OCI-LY1 (cell line): ENCODE data around the gene SLU7.

Experiments
- H2AFZ ChIP-seq: fragments of 200-600 bp; sonication (generic), shearing (Covaris generic); 2 replicates; pipeline ENCODE4 v1.6.0; 2014; ENCODE audit warnings: antibody characterized with exemption, mild to moderate bottlenecking, low read length
- H3F3A ChIP-seq: fragments of 200-600 bp; sonication (generic), shearing (Covaris generic); 2 replicates; pipeline ENCODE4 v1.6.0; 2014; ENCODE audit warnings: mild to moderate bottlenecking, antibody characterized with exemption, low read length, moderate library complexity; ENCODE audit not compliant: insufficient read depth
- H3K27ac ChIP-seq: fragments of 200-600 bp; sonication (generic); 2 replicates; pipeline ENCODE4 v1.5.1; 2014; ENCODE audit warnings: low read length, mixed run types, mild to moderate bottlenecking, low read depth; ENCODE audit not compliant: poor library complexity, severe bottlenecking
- H3K27me3 ChIP-seq: fragments of 200-600 bp; sonication (generic); 2 replicates; pipeline ENCODE4 v1.6.0; 2014; ENCODE audit warnings: antibody characterized with exemption, mild to moderate bottlenecking, low read length, moderate library complexity; ENCODE audit not compliant: insufficient read depth
- H3K36me3 ChIP-seq: fragments of 200-600 bp; sonication (generic); 2 replicates; pipeline ENCODE4 v1.6.1; 2014; ENCODE audit warnings: mild to moderate bottlenecking, antibody characterized with exemption, low read length, moderate library complexity, mixed read lengths; ENCODE audit not compliant: insufficient read depth
- H3K4me1 ChIP-seq: fragments of 200-600 bp; sonication (generic); 2 replicates; pipeline ENCODE4 v1.5.1; 2014; ENCODE audit warnings: mild to moderate bottlenecking, low read length, moderate library complexity; ENCODE audit not compliant: insufficient read depth, severe bottlenecking
- H3K4me2 ChIP-seq: fragments of 200-600 bp; sonication (generic), shearing (Covaris generic); 2 replicates; pipeline ENCODE4 v1.6.1; 2014; ENCODE audit warnings: low read length
- H3K4me3 ChIP-seq: fragments of 200-600 bp; sonication (generic); 2 replicates; pipeline ENCODE4 v1.5.1; 2014; ENCODE audit warnings: low read length, low read depth, mild to moderate bottlenecking, mixed read lengths; ENCODE audit not compliant: poor library complexity, severe bottlenecking
- H3K79me2 ChIP-seq: fragments of 200-600 bp; shearing (Covaris generic); 2 replicates; pipeline ENCODE4 v1.6.1; 2016; ENCODE audit warnings: mixed run types, low read length, mixed read lengths; ENCODE audit not compliant: insufficient read depth
- H3K9ac ChIP-seq: fragments of 200-600 bp; sonication (generic), shearing (Covaris generic); 2 replicates; pipeline ENCODE4 v1.6.1; 2014; ENCODE audit warnings: mild to moderate bottlenecking, low read length, mixed read lengths
- H3K9me2 ChIP-seq: fragments of 200-600 bp; sonication (generic), shearing (Covaris generic); 2 replicates; pipeline ENCODE4 v1.6.1; 2014; ENCODE audit warnings: low read depth, mild to moderate bottlenecking, low read length, mixed read lengths
- H3K9me3 ChIP-seq: fragments of 200-600 bp; shearing (Covaris generic); 2 replicates; pipeline ENCODE4 v1.6.1; 2014; ENCODE audit warnings: low read length, mixed read lengths
- H4K20me1 ChIP-seq: fragments of 200-600 bp; sonication (generic), shearing (Covaris generic); 2 replicates; pipeline ENCODE4 v1.6.0; 2016; ENCODE audit warnings: mild to moderate bottlenecking, low read length; ENCODE audit not compliant: insufficient read depth
- CTCF ChIP-seq: fragments of 200-600 bp; sonication (generic), shearing (Covaris generic); IDR thresholded peaks from 2 replicates; pipeline ENCODE4 v1.5.1; 2017; ENCODE audit warnings: mild to moderate bottlenecking, antibody characterized with exemption, low read length, moderate library complexity, mixed read lengths
- EZH2 ChIP-seq: fragments of 200-600 bp; sonication (generic), shearing (Covaris generic); IDR thresholded peaks from 2 replicates; pipeline ENCODE4 v1.8.0; 2017; ENCODE audit warnings: borderline replicate concordance, mixed run types, mild to moderate bottlenecking, antibody characterized with exemption, low read length, moderate library complexity, mixed read lengths

SLU7 gene

GRCh38 chr5:160359816-160360215 is 59.1 kb downstream of the SLU7 start:
- Histone ChIP-seq H2AFZ (no peak overlapping the region), H4K20me1 (no peaks in the 10 kb centered on the region), H3K27me3 (0 out of 2 replicates have a peak, but pooled peaks cover 4% of the 10 kb centered on the region), H3K9ac (no peak overlapping the region), H3F3A (no peaks in the 10 kb centered on the region), H3K27ac (no peak overlapping the region), H3K4me2 (no peak overlapping the region), H3K79me2 (no peaks in the 10 kb centered on the region), H3K4me1 (no peaks in the 10 kb centered on the region), H3K36me3 (no peaks in the 10 kb centered on the region), H3K4me3 (no peak overlapping the region), H3K9me2 (no peaks in the 10 kb centered on the region), H3K9me3 (no peaks in the 10 kb centered on the region)
- TF ChIP-seq EZH2 (no peak), CTCF (no peak)

- Histone ChIP-seq H3K27ac (no peak overlapping the region), H3K4me2 (no peak overlapping the region)
Measured at GRCh38 chr5:160359242-160359641, 59.6 kb downstream of the SLU7 start.

GRCh38 chr5:160357861-160358411 is 60.9 kb downstream of the SLU7 start:
- no peak overlapping the region for H2AFZ ChIP-seq
- 0 out of 2 replicates have a peak, but pooled peaks cover 4% of the 10 kb centered on the region for H3K27me3 ChIP-seq

More at GRCh38 chr5:160359242-160359641, 59.6 kb downstream of the SLU7 start:
- no peaks in the 10 kb centered on the region for H3K79me2 ChIP-seq
- no peak overlapping the region for H3K9ac ChIP-seq
- no peaks in the 10 kb centered on the region for H4K20me1 ChIP-seq
- TF ChIP-seq CTCF (no peak), EZH2 (no peak)
- H3K9me3 ChIP-seq, result no peaks in the 10 kb centered on the region
- no peaks in the 10 kb centered on the region for H3K36me3 ChIP-seq
- no peaks in the 10 kb centered on the region for H3K4me1 ChIP-seq
- H3F3A ChIP-seq, result no peaks in the 10 kb centered on the region
- 0 out of 2 replicates have a peak, but pooled peaks cover 4% of the 10 kb centered on the region for H3K27me3 ChIP-seq
- H3K9me2 ChIP-seq, result no peaks in the 10 kb centered on the region
- H3K4me3 ChIP-seq, result no peak overlapping the region
- H2AFZ ChIP-seq, result no peak overlapping the region

More at GRCh38 chr5:160357861-160358411, 60.9 kb downstream of the SLU7 start:
- H4K20me1 ChIP-seq, result no peaks in the 10 kb centered on the region
- H3K4me3 ChIP-seq, result no peak overlapping the region
- H3F3A ChIP-seq, result no peaks in the 10 kb centered on the region
- no peaks in the 10 kb centered on the region for H3K9me3 ChIP-seq
- no peaks in the 10 kb centered on the region for H3K36me3 ChIP-seq
- H3K4me1 ChIP-seq, result no peaks in the 10 kb centered on the region
- TF ChIP-seq CTCF, result no peak
- no peak for TF ChIP-seq EZH2
- H3K4me2 ChIP-seq, result no peak overlapping the region
- no peaks in the 10 kb centered on the region for H3K79me2 ChIP-seq
- H3K9ac ChIP-seq, result no peak overlapping the region
- H3K27ac ChIP-seq, result no peak overlapping the region
- no peaks in the 10 kb centered on the region for H3K9me2 ChIP-seq
